GM23338 (cell line): ENCODE results near the gene SPINK4. TPM values are rescaled to one million over a fixed set of nuclear protein-coding genes. Genes with fewer than 3 reads are reported as not detected.

Experiments used
- ATAC-seq: fragments of 200-7000 bp; cut with Tn5 transposase; 3 replicates; pipeline ENCODE4 v1.9.1; 2020
- DNase-seq: peaks from one replicate; pipeline ENCODE4 v3.0.0-alpha.2; 2015; ENCODE audit warnings: low spot score
- H2AFZ ChIP-seq: fragments of 200-600 bp; sonication (generic); 2 replicates; pipeline ENCODE4 v1.8.0; 2016; ENCODE audit warnings: antibody characterized with exemption, mild to moderate bottlenecking, moderate library complexity
- H3F3A ChIP-seq: fragments of 200-600 bp; sonication (generic); replicated peaks from 2 replicates; pipeline ENCODE4 v1.8.0; 2017; ENCODE audit warnings: antibody characterized with exemption, mixed run types, low read depth
- H3K27ac ChIP-seq: fragments of 200-600 bp; sonication (generic); 2 replicates; pipeline ENCODE4 v1.6.1; 2016; ENCODE audit warnings: low read depth
- H3K27me3 ChIP-seq: fragments of 200-600 bp; sonication (generic); 2 replicates; pipeline ENCODE4 v1.8.0; 2016; ENCODE audit warnings: mild to moderate bottlenecking, mixed run types, moderate library complexity; ENCODE audit not compliant: insufficient read depth
- H3K36me3 ChIP-seq: fragments of 200-600 bp; sonication (generic); 2 replicates; pipeline ENCODE4 v1.8.0; 2016; ENCODE audit warnings: mild to moderate bottlenecking; ENCODE audit not compliant: insufficient read depth
- H3K4me1 ChIP-seq: fragments of 200-600 bp; sonication (generic); 2 replicates; pipeline ENCODE4 v1.8.0; 2016; ENCODE audit warnings: mild to moderate bottlenecking, moderate library complexity; ENCODE audit not compliant: insufficient read depth
- H3K4me2 ChIP-seq: fragments of 200-600 bp; sonication (generic); 2 replicates; pipeline ENCODE4 v1.7.1; 2017; ENCODE audit warnings: mixed run types
- H3K4me3 ChIP-seq: fragments of 200-600 bp; sonication (generic); 2 replicates; pipeline ENCODE4 v1.6.1; 2016; ENCODE audit warnings: mixed run types
- H3K79me2 ChIP-seq: fragments of 200-600 bp; sonication (generic); replicated peaks from 2 replicates; pipeline ENCODE4 v1.8.0; 2017; ENCODE audit warnings: mild to moderate bottlenecking; ENCODE audit not compliant: insufficient read depth
- H3K9me2 ChIP-seq: fragments of 200-600 bp; sonication (generic); 2 replicates; pipeline ENCODE4 v1.8.0; 2017; ENCODE audit not compliant: insufficient read depth
- H4K20me1 ChIP-seq: fragments of 200-600 bp; sonication (generic); replicated peaks from 2 replicates; pipeline ENCODE4 v1.8.0; 2017; ENCODE audit warnings: mild to moderate bottlenecking; ENCODE audit not compliant: insufficient read depth
- H3K27ac Mint-ChIP-seq: 2 replicates; pipeline ENCODE4 v1.8.0; 2020; ENCODE audit warnings: inconsistent platforms, mild to moderate bottlenecking, moderate library complexity, mixed read lengths
- H3K27me3 Mint-ChIP-seq: 3 replicates; pipeline ENCODE4 v1.8.0; 2022; ENCODE audit warnings: low read depth, mild to moderate bottlenecking, moderate library complexity, mixed read lengths, inconsistent platforms; ENCODE audit not compliant: insufficient read depth, poor library complexity
- H3K36me3 Mint-ChIP-seq: 3 replicates; pipeline ENCODE4 v1.8.0; 2021; ENCODE audit warnings: low read depth, mild to moderate bottlenecking, inconsistent platforms, moderate library complexity, mixed read lengths
- H3K4me1 Mint-ChIP-seq: 3 replicates; pipeline ENCODE4 v1.8.0; 2020; ENCODE audit warnings: mild to moderate bottlenecking, inconsistent platforms, mixed read lengths
- H3K4me3 Mint-ChIP-seq: 3 replicates; pipeline ENCODE4 v1.8.0; 2021; ENCODE audit warnings: moderate library complexity, mild to moderate bottlenecking, inconsistent platforms, mixed read lengths
- H3K9me3 Mint-ChIP-seq: 3 replicates; pipeline ENCODE4 v1.8.0; 2020; ENCODE audit warnings: moderate library complexity, mild to moderate bottlenecking, inconsistent platforms, mixed read lengths
- CREB1 ChIP-seq: fragments of 250-450 bp; sonication (Bioruptor Pico); IDR thresholded peaks from 2 replicates; pipeline ENCODE4 v1.5.0; 2020; ENCODE audit warnings: low read depth, mild to moderate bottlenecking, moderate library complexity
- CTCF ChIP-seq, 2 experiments: fragments of 200-600 bp in 1 of 2; sonication (generic) in 1 of 2; conservative IDR thresholded peaks; 2 replicates each; pipeline versions ENCODE4 v1.5.1 to v1.6.1; 2016 to 2017; ENCODE audit warnings: antibody characterized with exemption in 2 of 2, low read depth in 2 of 2, mild to moderate bottlenecking in 2 of 2, moderate library complexity in 1 of 2
- ETS1 ChIP-seq: IDR thresholded peaks from 2 replicates; pipeline ENCODE4 v1.6.1; 2016; ENCODE audit warnings: antibody characterized with exemption
- EZH2 ChIP-seq: fragments of 200-600 bp; sonication (generic); IDR thresholded peaks from one replicate; pipeline ENCODE4 v1.8.0; 2017; ENCODE audit warnings: antibody characterized with exemption, mild to moderate bottlenecking, low read depth; ENCODE audit not compliant: unreplicated experiment
- NANOG ChIP-seq: IDR thresholded peaks from 2 replicates; pipeline ENCODE4 v1.6.1; 2016; ENCODE audit warnings: antibody characterized with exemption, borderline replicate concordance
- POLR2AphosphoS5 ChIP-seq: IDR thresholded peaks from 2 replicates; pipeline ENCODE4 v1.6.1; 2016; ENCODE audit warnings: antibody characterized with exemption, low read depth
- STAT1 ChIP-seq: IDR thresholded peaks from one replicate; pipeline ENCODE4 v1.6.1; 2016; ENCODE audit warnings: antibody characterized with exemption; ENCODE audit not compliant: unreplicated experiment
- ZNF114 ChIP-seq: fragments of 250-450 bp; sonication (Bioruptor Pico); IDR thresholded peaks from 2 replicates; pipeline ENCODE4 v1.5.0; 2020; ENCODE audit warnings: mild to moderate bottlenecking, moderate library complexity
- ZNF331 ChIP-seq: fragments of 250-450 bp; sonication (Bioruptor Pico); IDR thresholded peaks from 2 replicates; pipeline ENCODE4 v1.5.0; 2020; ENCODE audit warnings: low read depth, mild to moderate bottlenecking, moderate library complexity
- polyA plus RNA-seq: library from polyadenylated mRNA; unstranded; fragments of >200 nt; fragmentation: Nextera tagmentation; extraction: Ambion mirVana; gene quantifications from 2 replicates; pipeline ENCODE4 v1.2.1, GENCODE V29; 2016
- total RNA-seq: library from RNA; depleted of rRNA; stranded (reverse); fragments of >200 nt; shearing (Covaris generic); gene quantifications from 2 replicates; pipeline ENCODE4 v1.2.3, GENCODE V29; 2014

SPINK4 gene
- total and polyA plus RNA-seq, 2 experiments from 2014 or later: not detected

- no peaks in the 10 kb centered on the region for H4K20me1 ChIP-seq
- H3K79me2 ChIP-seq: peaks cover 9% of the 10 kb centered on the region
- no peaks in the 10 kb centered on the region for H3K9me3 Mint-ChIP-seq
Observed at GRCh38 chr9:33277484-33277883, 37.5 kb downstream of the SPINK4 start.

GRCh38 chr9:33285502-33285901 is 45.5 kb downstream of the SPINK4 start:
- Histone ChIP-seq H2AFZ (no peak overlapping the region), H3K27ac (no peak overlapping the region), H4K20me1 (no peaks in the 10 kb centered on the region), H3K4me3 (no peak overlapping the region), H3K27me3 (no peaks in the 10 kb centered on the region), H3K36me3 (no peaks in the 10 kb centered on the region), H3K79me2 (no peaks in the 10 kb centered on the region), H3K9me2 (no peaks in the 10 kb centered on the region), H3F3A (no peaks in the 10 kb centered on the region), H3K4me1 (no peaks in the 10 kb centered on the region), H3K4me2 (no peak overlapping the region)
- H3K27ac Mint-ChIP-seq: no peak overlapping the region
- TF ChIP-seq STAT1: no peak
- no peak for TF ChIP-seq ZNF114 (CRISPR knock-in tag)
- DNase-seq: no peak
- ATAC-seq: no peak
- peaks cover 7% of the 10 kb centered on the region for H3K27me3 Mint-ChIP-seq
- peaks cover under 1% of the 10 kb centered on the region; the same call in 2 of the 3 replicates for H3K36me3 Mint-ChIP-seq
- H3K4me3 Mint-ChIP-seq: no peak overlapping the region
- H3K9me3 Mint-ChIP-seq: no peaks in the 10 kb centered on the region
- peaks cover 5% of the 10 kb centered on the region; the same call in 1 of the 3 replicates for H3K4me1 Mint-ChIP-seq

More at GRCh38 chr9:33277484-33277883, 37.5 kb downstream of the SPINK4 start:
- no peak for TF ChIP-seq CREB1 (CRISPR knock-in tag)
- TF ChIP-seq ZNF331: no peak
- TF ChIP-seq CTCF (conservative IDR thresholded peaks at IDR 0.05; ENCODE audit: low read depth in 2 of 2): no peak
- no peak for TF ChIP-seq EZH2
- TF ChIP-seq ETS1: no peak
- no peak for TF ChIP-seq POLR2AphosphoS5
- TF ChIP-seq NANOG: no peak
- no peak for TF ChIP-seq STAT1
- Histone ChIP-seq H2AFZ (no peak overlapping the region), H3K27me3 (no peaks in the 10 kb centered on the region), H3K4me3 (no peak overlapping the region), H3F3A (no peaks in the 10 kb centered on the region), H3K4me2 (no peak overlapping the region), H3K27ac (no peak overlapping the region), H3K9me2 (no peaks in the 10 kb centered on the region), H3K4me1 (no peaks in the 10 kb centered on the region), H3K36me3 (peaks cover 31% of the 10 kb centered on the region)
- no peak overlapping the region for H3K4me3 Mint-ChIP-seq
- DNase-seq: no peak
- H3K27ac Mint-ChIP-seq: no peak overlapping the region
- peaks cover 4% of the 10 kb centered on the region for H3K27me3 Mint-ChIP-seq
- H3K36me3 Mint-ChIP-seq: peaks cover 36% of the 10 kb centered on the region
- H3K4me1 Mint-ChIP-seq: no peaks in the 10 kb centered on the region
- ATAC-seq: no peak
